ENCODE data around the gene DIPK2A. TPM values are rescaled to one million over a fixed set of nuclear protein-coding genes. Genes with fewer than 3 reads are reported as not detected.
A peak's percentile ranks its signal among the peaks of the same experiment; 100 is the strongest.

DIPK2A gene
- total RNA-seq, 2 experiments from 2014 or later, result 28.6 to 39.6 TPM

DNA sequence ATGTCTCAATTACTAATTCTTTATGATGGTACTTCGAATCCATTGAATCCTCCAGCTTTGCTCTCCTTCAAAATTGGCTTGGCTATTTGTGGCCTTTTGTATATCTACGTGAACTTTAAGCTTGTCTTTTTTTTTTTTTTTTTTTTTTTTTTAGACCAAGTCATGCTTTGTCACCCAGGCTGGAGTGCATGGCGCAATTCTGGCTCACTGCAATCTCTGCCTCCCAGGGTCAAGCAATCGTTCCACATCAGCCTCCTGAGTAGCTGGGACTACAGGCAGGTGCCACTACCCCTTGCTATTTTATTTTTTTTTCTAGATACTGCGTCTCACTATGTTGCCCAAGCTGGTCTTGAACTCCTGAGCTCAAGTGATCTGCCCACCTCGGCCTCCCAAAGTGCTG lies 7.7 kb upstream of the DIPK2A start:
- Histone ChIP-seq H3K4me1 (ENCODE audit: insufficient read depth, low read length, poor library complexity, severe bottlenecking) (no peaks in the 10 kb centered on the region), H3K36me3 (ENCODE audit: insufficient read depth, low read length) (no peaks in the 10 kb centered on the region), H3K4me2 (ENCODE audit: low read length) (no peak overlapping the region), H3K27ac (ENCODE audit: low read depth, low read length, poor library complexity, severe bottlenecking) (no peak overlapping the region), H3K4me3 (ENCODE audit: low read depth, low read length, poor library complexity, severe bottlenecking) (no peak overlapping the region), H4K20me1 (ENCODE audit: insufficient read depth, low read length) (no peaks in the 10 kb centered on the region), H3K79me2 (ENCODE audit: insufficient read depth, low read depth, low read length) (no peaks in the 10 kb centered on the region), H2AFZ (ENCODE audit: low read length) (no peak overlapping the region), H3K9me3 (ENCODE audit: low read length) (no peaks in the 10 kb centered on the region), H3K9me2 (ENCODE audit: insufficient read depth, low read length) (no peaks in the 10 kb centered on the region)
- intact Hi-C loops (cut with micrococcal nuclease; ENCODE audit: unreplicated experiment), result no loop called here
- no peak for DNase-seq (ENCODE audit: low spot score)
- no TSS peak for BruUV-seq (replicated peaks)
- CTCF ChIA-PET (ENCODE audit: unreplicated experiment), result no interaction called here
- POLR2A ChIA-PET, result interaction anchor here (0.6 kb wide), 3 partner anchors 8 to 175 kb away, joined by 3 to 4 read pairs (median 3); partner anchors contain the start of gene DIPK2A
- TF ChIP-seq EZH2phosphoT487 (IDR thresholded peaks at IDR 0.05; ENCODE audit: borderline replicate concordance, low read depth, low read length), result no peak
- TF ChIP-seq, protein P1, sequence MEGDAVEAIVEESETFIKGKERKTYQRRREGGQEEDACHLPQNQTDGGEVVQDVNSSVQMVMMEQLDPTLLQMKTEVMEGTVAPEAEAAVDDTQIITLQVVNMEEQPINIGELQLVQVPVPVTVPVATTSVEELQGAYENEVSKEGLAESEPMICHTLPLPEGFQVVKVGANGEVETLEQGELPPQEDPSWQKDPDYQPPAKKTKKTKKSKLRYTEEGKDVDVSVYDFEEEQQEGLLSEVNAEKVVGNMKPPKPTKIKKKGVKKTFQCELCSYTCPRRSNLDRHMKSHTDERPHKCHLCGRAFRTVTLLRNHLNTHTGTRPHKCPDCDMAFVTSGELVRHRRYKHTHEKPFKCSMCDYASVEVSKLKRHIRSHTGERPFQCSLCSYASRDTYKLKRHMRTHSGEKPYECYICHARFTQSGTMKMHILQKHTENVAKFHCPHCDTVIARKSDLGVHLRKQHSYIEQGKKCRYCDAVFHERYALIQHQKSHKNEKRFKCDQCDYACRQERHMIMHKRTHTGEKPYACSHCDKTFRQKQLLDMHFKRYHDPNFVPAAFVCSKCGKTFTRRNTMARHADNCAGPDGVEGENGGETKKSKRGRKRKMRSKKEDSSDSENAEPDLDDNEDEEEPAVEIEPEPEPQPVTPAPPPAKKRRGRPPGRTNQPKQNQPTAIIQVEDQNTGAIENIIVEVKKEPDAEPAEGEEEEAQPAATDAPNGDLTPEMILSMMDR (conservative IDR thresholded peaks at IDR 0.05; ENCODE audit: low read length), result no peak

DNA sequence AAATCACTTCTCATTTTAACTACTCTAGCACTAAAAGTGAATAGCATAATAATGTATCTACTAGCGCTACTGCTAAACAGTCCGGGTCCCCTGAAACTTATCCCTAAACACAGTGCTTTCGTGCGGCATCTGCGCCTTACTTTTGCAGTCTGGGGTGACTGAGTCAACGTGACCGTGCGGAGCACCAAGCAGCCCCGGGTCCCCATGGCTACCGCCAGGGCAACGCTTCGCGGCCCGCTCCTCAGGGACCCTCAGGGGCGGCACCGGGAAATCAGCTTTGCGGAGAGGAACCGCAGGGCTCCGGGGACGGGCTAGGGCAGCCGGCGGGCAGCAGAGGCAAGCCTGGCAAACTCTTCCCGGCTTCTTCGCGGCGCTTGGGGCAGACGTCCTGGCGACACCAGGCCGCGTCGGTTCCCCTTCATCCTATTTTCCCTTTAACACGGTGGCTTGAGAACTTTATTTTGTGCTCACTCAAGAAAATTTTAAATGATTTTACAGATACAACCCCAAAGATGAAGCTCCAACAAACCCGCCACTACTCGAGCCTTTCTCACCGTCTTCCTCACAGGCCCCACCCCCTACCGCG lies 757 bp upstream of the DIPK2A start:
- CTCF ChIA-PET (ENCODE audit: unreplicated experiment), result interaction anchor here (0.6 kb wide), 1 partner anchor 43 kb away, joined by 3 read pairs; no protein-coding TSS in a partner anchor
- TF ChIP-seq, protein P1 (conservative IDR thresholded peaks at IDR 0.05; ENCODE audit: low read length), result no peak
- no peak for TF ChIP-seq EZH2phosphoT487 (IDR thresholded peaks at IDR 0.05; ENCODE audit: borderline replicate concordance, low read depth, low read length)

DNA sequence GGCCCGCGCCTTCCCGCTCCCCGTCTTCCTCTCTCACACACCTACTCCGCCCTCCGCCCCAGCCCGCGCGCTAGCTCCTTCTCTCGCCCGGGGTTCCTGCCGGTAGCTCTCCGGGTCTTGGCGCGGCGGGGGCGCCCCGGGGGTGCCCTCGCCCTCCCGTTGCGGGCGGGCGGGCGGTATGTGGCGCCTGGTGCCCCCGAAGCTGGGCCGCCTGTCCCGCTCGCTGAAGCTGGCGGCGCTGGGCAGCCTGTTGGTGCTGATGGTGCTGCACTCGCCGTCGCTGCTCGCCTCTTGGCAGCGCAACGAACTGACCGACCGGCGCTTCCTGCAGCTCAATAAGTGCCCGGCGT lies 507 bp downstream of the DIPK2A start:
- H3K4me1 ChIP-seq (ENCODE audit: insufficient read depth, low read length, poor library complexity, severe bottlenecking), result peaks cover 26% of the 10 kb centered on the region
- POLR2A ChIA-PET, result interaction anchor here (0.6 to 3.5 kb wide), 22 partner anchors 8 to 1638 kb away, joined by 3 to 25 read pairs (median 5); partner anchors contain the start of genes SLC9A9 and U2SURP
- peak overlapping the region; percentile 87; the same call in 1 of the 2 replicates for H2AFZ ChIP-seq (ENCODE audit: low read length)
- H3K9me2 ChIP-seq (ENCODE audit: insufficient read depth, low read length), result no peaks in the 10 kb centered on the region
- BruUV-seq (replicated peaks), result no TSS peak
- CTCF ChIA-PET (ENCODE audit: unreplicated experiment), result interaction anchor here (0.6 to 0.9 kb wide), 2 partner anchors 87 to 1093 kb away, joined by 3 read pairs; no protein-coding TSS in a partner anchor
- H4K20me1 ChIP-seq (ENCODE audit: insufficient read depth, low read length), result peaks cover 33% of the 10 kb centered on the region
- H3K4me3 ChIP-seq (ENCODE audit: low read depth, low read length, poor library complexity, severe bottlenecking), result peak overlapping the region; percentile 89
- intact Hi-C loops (cut with micrococcal nuclease; ENCODE audit: unreplicated experiment), result loop anchor here (2.0 to 10.0 kb wide), 4 partner anchors 57 to 1947 kb away; partner anchors contain the start of genes PLS1 and SLC9A9
- DNase-seq (ENCODE audit: low spot score), result no peak
- no peaks in the 10 kb centered on the region for H3K36me3 ChIP-seq (ENCODE audit: insufficient read depth, low read length)
- H3K9me3 ChIP-seq (ENCODE audit: low read length), result no peaks in the 10 kb centered on the region
- TF ChIP-seq, protein P1 (conservative IDR thresholded peaks at IDR 0.05; ENCODE audit: low read length), result no peak
- TF ChIP-seq EZH2phosphoT487 (IDR thresholded peaks at IDR 0.05; ENCODE audit: borderline replicate concordance, low read depth, low read length), result no peak
- H3K27ac ChIP-seq (ENCODE audit: low read depth, low read length, poor library complexity, severe bottlenecking), result peak overlapping the region; percentile 94
- H3K79me2 ChIP-seq (ENCODE audit: insufficient read depth, low read depth, low read length), result peaks cover 44% of the 10 kb centered on the region
- H3K4me2 ChIP-seq (ENCODE audit: low read length), result peak overlapping the region; percentile 90

More for the DNA sequence above, 757 bp upstream of the DIPK2A start:
- TSS peak; percentile 96 for BruUV-seq (replicated peaks)
- Histone ChIP-seq H3K27ac (ENCODE audit: low read depth, low read length, poor library complexity, severe bottlenecking) (peak overlapping the region; percentile 94), H3K36me3 (ENCODE audit: insufficient read depth, low read length) (no peaks in the 10 kb centered on the region), H3K9me2 (ENCODE audit: insufficient read depth, low read length) (no peaks in the 10 kb centered on the region), H3K4me2 (ENCODE audit: low read length) (peak overlapping the region; percentile 90), H3K4me1 (ENCODE audit: insufficient read depth, low read length, poor library complexity, severe bottlenecking) (peaks cover 15% of the 10 kb centered on the region), H2AFZ (ENCODE audit: low read length) (peak overlapping the region; percentile 87), H4K20me1 (ENCODE audit: insufficient read depth, low read length) (peaks cover 26% of the 10 kb centered on the region), H3K4me3 (ENCODE audit: low read depth, low read length, poor library complexity, severe bottlenecking) (peak overlapping the region; percentile 89), H3K9me3 (ENCODE audit: low read length) (no peaks in the 10 kb centered on the region), H3K79me2 (ENCODE audit: insufficient read depth, low read depth, low read length) (peaks cover 31% of the 10 kb centered on the region)
- POLR2A ChIA-PET, result interaction anchor here (0.6 to 3.5 kb wide), 24 partner anchors 7 to 918 kb away, joined by 3 to 25 read pairs (median 5); partner anchors contain the start of gene SLC9A9
- DNase-seq (ENCODE audit: low spot score), result peak; percentile 71
- intact Hi-C loops (cut with micrococcal nuclease; ENCODE audit: unreplicated experiment), result loop anchor here (2.0 to 10.0 kb wide), 3 partner anchors 970 to 1946 kb away; partner anchors contain the start of genes PLS1 and U2SURP

All from OCI-LY7 (cell line).